Spleen (tissue), 7 donors: ENCODE measurements around the gene TNS4.

Experiments
- POLR2A ChIP-seq, 3 donors: fragments of 450-650 bp; IDR thresholded peaks; one replicate each; pipeline ENCODE4 v1.5.1; 2017; ENCODE audit warnings: antibody characterized with exemption in 3 of 3, mild to moderate bottlenecking in 1 of 3
- TF ChIP-seq, protein P1 (sequence below), 11 experiments: fragments of 200-600 bp in 7 of 11; fragments of 450-650 bp in 4 of 11; sonication (generic) in 4 of 11; IDR thresholded peaks in 8 of 11; conservative IDR thresholded peaks in 3 of 11; 1 replicate in 7 of 11; 2 replicates in 4 of 11; pipeline versions ENCODE4 v1.4.0 to v1.8.0; 2016 to 2021; ENCODE audit warnings: antibody characterized with exemption in 11 of 11, inconsistent platforms in 4 of 11, mild to moderate bottlenecking in 1 of 11
- donor health status: DM: no; HTN: no; CAD: no; lungs with moderate emphysema.
- donor health status: DM: no; HTN: no; CAD: no.
- donor health status: DM: no; HTN: no; CAD: no.

DNA sequence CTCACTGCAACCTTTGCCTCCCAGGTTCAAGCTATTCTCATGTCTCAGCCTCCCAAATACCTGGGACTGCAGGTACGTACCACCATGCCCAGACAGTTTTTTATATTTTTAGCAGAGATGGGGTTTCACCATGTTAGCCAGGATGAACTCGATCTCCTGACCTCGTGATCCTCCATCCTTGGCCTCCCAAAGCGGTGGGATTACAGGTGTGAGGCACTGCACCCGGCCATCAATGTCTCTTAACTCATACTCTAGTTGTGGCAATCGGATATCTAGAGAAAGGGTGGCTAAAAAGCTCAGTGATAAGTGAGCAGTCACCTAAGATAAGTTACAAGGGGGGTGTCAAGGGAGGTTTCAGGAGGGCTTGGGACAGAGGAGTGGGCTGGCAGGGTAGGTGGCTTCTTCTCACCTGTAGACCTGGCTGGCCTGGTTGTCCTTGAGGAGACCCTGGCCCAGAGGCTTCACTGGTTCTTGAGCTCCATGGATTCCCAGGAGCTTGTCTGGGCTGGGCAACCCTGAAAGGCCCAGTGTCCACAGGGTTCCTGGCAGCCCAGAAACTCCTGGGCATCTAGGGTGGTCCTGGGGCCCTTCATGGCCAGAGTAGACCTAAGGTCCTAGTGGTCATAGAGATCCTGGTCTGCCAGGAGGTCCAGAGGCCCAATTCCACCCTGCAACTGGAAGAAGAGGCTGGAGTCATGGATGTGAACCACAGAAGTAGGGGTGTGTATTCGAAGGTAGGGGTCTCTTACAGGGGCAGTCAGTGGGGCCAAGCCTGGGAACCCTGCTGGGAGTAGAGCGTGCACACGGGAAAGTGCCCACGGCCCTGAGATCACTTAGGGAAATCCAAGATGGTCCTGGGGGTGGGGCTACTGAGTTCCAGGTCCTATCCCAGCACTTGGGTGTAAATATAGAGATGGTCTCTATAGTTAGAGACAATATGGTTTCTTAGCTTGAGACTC, 70.9 kb downstream of the TNS4 start:
- TF ChIP-seq, protein P1, sequence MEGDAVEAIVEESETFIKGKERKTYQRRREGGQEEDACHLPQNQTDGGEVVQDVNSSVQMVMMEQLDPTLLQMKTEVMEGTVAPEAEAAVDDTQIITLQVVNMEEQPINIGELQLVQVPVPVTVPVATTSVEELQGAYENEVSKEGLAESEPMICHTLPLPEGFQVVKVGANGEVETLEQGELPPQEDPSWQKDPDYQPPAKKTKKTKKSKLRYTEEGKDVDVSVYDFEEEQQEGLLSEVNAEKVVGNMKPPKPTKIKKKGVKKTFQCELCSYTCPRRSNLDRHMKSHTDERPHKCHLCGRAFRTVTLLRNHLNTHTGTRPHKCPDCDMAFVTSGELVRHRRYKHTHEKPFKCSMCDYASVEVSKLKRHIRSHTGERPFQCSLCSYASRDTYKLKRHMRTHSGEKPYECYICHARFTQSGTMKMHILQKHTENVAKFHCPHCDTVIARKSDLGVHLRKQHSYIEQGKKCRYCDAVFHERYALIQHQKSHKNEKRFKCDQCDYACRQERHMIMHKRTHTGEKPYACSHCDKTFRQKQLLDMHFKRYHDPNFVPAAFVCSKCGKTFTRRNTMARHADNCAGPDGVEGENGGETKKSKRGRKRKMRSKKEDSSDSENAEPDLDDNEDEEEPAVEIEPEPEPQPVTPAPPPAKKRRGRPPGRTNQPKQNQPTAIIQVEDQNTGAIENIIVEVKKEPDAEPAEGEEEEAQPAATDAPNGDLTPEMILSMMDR (IDR thresholded peaks at IDR 0.05 in 8 of 11, conservative IDR thresholded peaks at IDR 0.05 in 3 of 11), result no peak
- no peak for TF ChIP-seq POLR2A (IDR thresholded peaks at IDR 0.05)
